Glutamatergic neuron (in vitro differentiated cells): ENCODE results near the gene RTEL1. TPM values are rescaled to one million over a fixed set of nuclear protein-coding genes. Genes with fewer than 3 reads are reported as not detected.
A peak's percentile ranks its signal among the peaks of the same experiment; 100 is the strongest.
"Not testable (repeated sequence)": the region's sequence is repeated elsewhere in the genome, so short reads cannot be mapped to it uniquely, and the experiment has no call there.

ENCODE experiments used
- DNase-seq: peaks from one replicate; pipeline ENCODE4 v3.0.0; 2022
- H3K27ac Mint-ChIP-seq: one replicate; pipeline ENCODE4 v1.8.0; 2020; ENCODE audit warnings: mild to moderate bottlenecking, mixed read lengths, inconsistent platforms; ENCODE audit not compliant: unreplicated experiment
- H3K27me3 Mint-ChIP-seq: one replicate; pipeline ENCODE4 v1.8.0; 2020; ENCODE audit warnings: mild to moderate bottlenecking, moderate library complexity, mixed read lengths, inconsistent platforms; ENCODE audit not compliant: unreplicated experiment
- H3K36me3 Mint-ChIP-seq: one replicate; pipeline ENCODE4 v1.8.0; 2020; ENCODE audit warnings: mild to moderate bottlenecking, mixed read lengths, inconsistent platforms; ENCODE audit not compliant: unreplicated experiment
- H3K4me1 Mint-ChIP-seq: one replicate; pipeline ENCODE4 v1.8.0; 2020; ENCODE audit warnings: mild to moderate bottlenecking, low read depth, mixed read lengths, inconsistent platforms; ENCODE audit not compliant: unreplicated experiment
- H3K4me3 Mint-ChIP-seq: one replicate; pipeline ENCODE4 v1.8.0; 2020; ENCODE audit warnings: mild to moderate bottlenecking, mixed read lengths, inconsistent platforms; ENCODE audit not compliant: unreplicated experiment
- H3K9me3 Mint-ChIP-seq: one replicate; pipeline ENCODE4 v1.8.0; 2020; ENCODE audit warnings: mild to moderate bottlenecking, moderate library complexity, mixed read lengths, inconsistent platforms; ENCODE audit not compliant: unreplicated experiment
- CTCF ChIP-seq: fragments of 200-600 bp; sonication (generic); IDR thresholded peaks from one replicate; pipeline ENCODE4 v1.5.0; 2021; ENCODE audit not compliant: partially characterized antibody, unreplicated experiment
- total RNA-seq: library from RNA; stranded (reverse); fragmentation: NEBNext Ultra II Directional; extraction: Animal tissue kit (Norgen Biotek cat#: 25700); gene quantifications from one replicate; pipeline ENCODE4 v1.2.1, GENCODE V29; 2021; ENCODE audit not compliant: unreplicated experiment

Gene RTEL1
- total RNA-seq, 1 donor from 2014 or later, result 36.3 TPM

GRCh38 chr20:63636752-63637628, 21.1 kb upstream of the RTEL1 start:
- no peaks in the 10 kb centered on the region for H3K36me3 Mint-ChIP-seq
- no peak for TF ChIP-seq CTCF
- H3K9me3 Mint-ChIP-seq, result peaks cover 8% of the 10 kb centered on the region
- peaks cover 5% of the 10 kb centered on the region for H3K4me1 Mint-ChIP-seq
- H3K27me3 Mint-ChIP-seq, result peaks cover 11% of the 10 kb centered on the region
- no peak overlapping the region for H3K4me3 Mint-ChIP-seq
- H3K27ac Mint-ChIP-seq, result no peak overlapping the region
- no peak for DNase-seq

GRCh38 chr20:63639093-63639975, 18.8 kb upstream of the RTEL1 start:
- TF ChIP-seq CTCF, result no peak
- Mint-ChIP-seq H3K36me3 (no peaks in the 10 kb centered on the region), H3K27ac (peak overlapping the region; percentile 59), H3K4me3 (peak overlapping the region; percentile 16), H3K4me1 (peaks cover 10% of the 10 kb centered on the region), H3K9me3 (peaks cover 15% of the 10 kb centered on the region), H3K27me3 (peaks cover 17% of the 10 kb centered on the region)
- DNase-seq, result no peak

GRCh38 chr20:63640086-63640485, 18.0 kb upstream of the RTEL1 start:
- Mint-ChIP-seq H3K9me3 (peaks cover 16% of the 10 kb centered on the region), H3K27ac (no peak overlapping the region), H3K4me1 (peaks cover 14% of the 10 kb centered on the region), H3K27me3 (peaks cover 19% of the 10 kb centered on the region), H3K36me3 (no peaks in the 10 kb centered on the region), H3K4me3 (no peak overlapping the region)
- no peak for TF ChIP-seq CTCF
- DNase-seq, result no peak

GRCh38 chr20:63640686-63641085, 17.4 kb upstream of the RTEL1 start:
- H3K4me3 Mint-ChIP-seq, H3K36me3 Mint-ChIP-seq, DNase-seq, H3K27ac Mint-ChIP-seq: not testable (repeated sequence)
- Mint-ChIP-seq H3K27me3 (peaks cover 19% of the 10 kb centered on the region), H3K4me1 (peaks cover 15% of the 10 kb centered on the region), H3K9me3 (peaks cover 16% of the 10 kb centered on the region)

GRCh38 chr20:63641146-63641791, 16.8 kb upstream of the RTEL1 start:
- H3K4me1 Mint-ChIP-seq, result peaks cover 18% of the 10 kb centered on the region
- H3K36me3 Mint-ChIP-seq, result no peaks in the 10 kb centered on the region
- H3K27ac Mint-ChIP-seq, result no peak overlapping the region
- no peak for TF ChIP-seq CTCF
- peaks cover 22% of the 10 kb centered on the region for H3K27me3 Mint-ChIP-seq
- no peak for DNase-seq
- no peak overlapping the region for H3K4me3 Mint-ChIP-seq
- peaks cover 16% of the 10 kb centered on the region for H3K9me3 Mint-ChIP-seq
